Fibroblast of mammary gland (primary cell): ENCODE results near the gene VWA5B2.

Experiments
- DNase-seq: peaks from one replicate; pipeline ENCODE4 v3.0.0-alpha.2; 2010; ENCODE audit warnings: low read depth
- H3K4me3 ChIP-seq: 2 replicates; pipeline ENCODE4 v1.5.1; 2011; ENCODE audit warnings: low read depth, mild to moderate bottlenecking, low read length, moderate library complexity; ENCODE audit not compliant: control insufficient read depth
- CTCF ChIP-seq: conservative IDR thresholded peaks from 2 replicates; pipeline ENCODE4 v1.5.1; 2011; ENCODE audit warnings: low read depth, low read length, inconsistent platforms; ENCODE audit not compliant: control insufficient read depth, insufficient read depth

Gene VWA5B2

DNA sequence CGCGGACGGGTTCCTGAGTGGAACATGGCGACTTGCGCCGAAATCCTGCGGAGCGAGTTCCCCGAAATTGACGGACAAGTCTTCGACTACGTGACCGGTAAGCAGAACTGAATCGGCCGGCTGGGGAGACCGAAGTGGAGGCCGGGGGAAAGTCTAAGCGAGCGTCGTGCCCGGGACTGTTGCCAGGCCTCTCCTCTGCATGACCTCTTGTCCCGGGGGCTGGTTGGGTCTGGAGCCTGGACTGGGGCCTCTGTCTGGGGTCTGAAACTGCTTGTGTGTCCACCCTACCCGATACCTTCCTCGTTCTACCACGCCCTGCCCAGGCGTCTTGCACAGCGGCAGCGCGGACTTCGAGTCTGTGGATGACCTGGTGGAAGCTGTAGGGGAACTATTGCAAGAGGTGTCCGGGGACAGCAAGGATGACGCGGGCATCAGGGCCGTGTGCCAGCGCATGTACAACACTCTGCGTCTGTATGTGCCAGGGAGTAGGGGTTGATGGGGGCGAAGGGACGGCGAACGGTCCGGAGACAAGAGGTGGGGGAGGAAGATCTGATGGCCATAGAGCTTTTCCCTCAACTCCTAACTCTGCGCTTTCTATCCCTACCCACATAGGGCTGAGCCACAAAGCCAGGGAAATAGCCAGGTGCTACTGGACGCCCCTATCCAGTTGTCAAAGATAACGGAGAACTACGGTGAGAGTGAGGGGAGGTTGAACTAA lies 43.0 kb upstream of the VWA5B2 start, which contains the start of gene ABCF3:
Gene ABCF3 (plus strand): TSS at position 16 of the 718 bp plus-strand sequence. CDS start 9 bp downstream, at position 25.
- no peak for TF ChIP-seq CTCF
- H3K4me3 ChIP-seq = peak within 1 kb of the TSS; percentile 98
- peak; percentile 70 for DNase-seq

GRCh38 chr3:184186902-184187207 lies 42.5 kb upstream of the VWA5B2 start:
- no peak for TF ChIP-seq CTCF
- DNase-seq = no peak
- peak overlapping the region; percentile 98 for H3K4me3 ChIP-seq

DNA sequence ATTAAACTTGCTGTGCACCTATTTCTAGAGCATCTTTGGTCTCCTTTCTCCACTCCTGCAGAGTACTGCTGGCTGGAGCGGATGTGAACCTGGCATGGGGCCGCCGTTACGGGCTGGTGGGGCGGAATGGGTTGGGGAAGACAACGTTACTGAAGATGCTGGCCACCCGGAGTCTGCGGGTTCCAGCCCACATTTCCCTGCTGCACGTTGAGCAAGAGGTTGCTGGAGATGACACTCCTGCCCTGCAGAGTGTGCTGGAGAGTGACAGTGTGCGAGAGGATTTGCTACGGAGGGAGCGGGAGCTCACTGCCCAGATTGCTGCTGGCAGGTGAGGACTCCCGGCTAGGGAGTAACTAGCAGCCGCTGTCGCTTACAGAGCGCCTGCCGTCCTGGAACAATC lies 41.3 kb upstream of the VWA5B2 start:
- no peak for TF ChIP-seq CTCF
- no peak for DNase-seq
- H3K4me3 ChIP-seq = no peak overlapping the region

DNA sequence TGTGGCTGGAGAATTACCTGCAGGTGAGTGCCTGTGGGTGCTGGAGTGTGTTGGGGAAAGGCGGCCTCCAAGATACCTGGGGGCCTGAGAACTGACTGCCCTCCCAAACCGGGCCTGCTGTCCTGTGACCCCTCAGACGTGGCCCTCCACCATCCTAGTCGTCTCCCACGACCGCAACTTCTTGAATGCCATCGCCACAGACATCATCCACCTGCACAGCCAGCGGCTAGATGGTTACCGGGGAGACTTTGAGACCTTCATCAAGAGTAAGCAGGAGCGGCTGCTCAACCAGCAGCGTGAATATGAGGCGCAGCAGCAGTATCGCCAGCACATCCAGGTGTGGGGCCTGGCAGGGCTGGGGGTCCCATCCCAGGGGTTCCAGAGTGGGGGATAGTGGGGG lies 40.0 kb upstream of the VWA5B2 start:
- H3K4me3 ChIP-seq = no peak overlapping the region
- TF ChIP-seq CTCF = no peak
- no peak for DNase-seq

GRCh38 chr3:184192889-184193288 lies 36.5 kb upstream of the VWA5B2 start:
- H3K4me3 ChIP-seq = no peak overlapping the region
- no peak for DNase-seq
- no peak for TF ChIP-seq CTCF

GRCh38 chr3:184193991-184194539 lies 35.3 kb upstream of the VWA5B2 start:
- no peak for DNase-seq
- no peak overlapping the region for H3K4me3 ChIP-seq
- TF ChIP-seq CTCF = no peak
